Activated CD4-positive, CD25-positive, alpha-beta regulatory T cell treated with anti-CD3 and anti-CD28 coated beads, Interleukin-2, amount 50 U/mL, for 24 hours (primary cell): ENCODE data around the gene GTF2A1L.
"Not testable (repeated sequence)": the region's sequence is repeated elsewhere in the genome, so short reads cannot be mapped to it uniquely, and the experiment has no call there.

Experiments
- ATAC-seq, 2 donors: fragments of 150-1000 bp; cut with Tn5 transposase; one replicate each; pipeline ENCODE4 v1.10.0; 2021; ENCODE audit warnings: mild to moderate bottlenecking in 1 of 2, moderate library complexity in 1 of 2

The GTF2A1L gene

DNA sequence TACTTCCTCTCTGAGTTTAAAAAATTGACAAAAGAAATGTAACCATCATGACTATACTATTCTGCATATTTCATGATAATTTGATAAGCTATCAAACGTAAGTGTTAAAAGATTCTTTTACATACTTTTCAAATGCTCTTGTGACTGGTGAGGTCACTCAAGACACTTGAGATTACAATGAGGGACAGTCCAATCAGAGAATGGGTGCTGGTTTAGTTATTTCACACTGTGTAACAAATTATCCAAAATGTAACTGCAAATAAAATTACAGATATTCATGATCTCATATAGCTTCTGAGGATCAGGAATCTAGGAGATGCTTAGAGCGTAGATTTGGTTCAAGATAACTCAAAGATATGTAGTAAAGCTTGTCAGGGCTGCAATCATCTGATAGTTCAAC, 4.4 kb upstream of the GTF2A1L start:
- ATAC-seq: no peak

DNA sequence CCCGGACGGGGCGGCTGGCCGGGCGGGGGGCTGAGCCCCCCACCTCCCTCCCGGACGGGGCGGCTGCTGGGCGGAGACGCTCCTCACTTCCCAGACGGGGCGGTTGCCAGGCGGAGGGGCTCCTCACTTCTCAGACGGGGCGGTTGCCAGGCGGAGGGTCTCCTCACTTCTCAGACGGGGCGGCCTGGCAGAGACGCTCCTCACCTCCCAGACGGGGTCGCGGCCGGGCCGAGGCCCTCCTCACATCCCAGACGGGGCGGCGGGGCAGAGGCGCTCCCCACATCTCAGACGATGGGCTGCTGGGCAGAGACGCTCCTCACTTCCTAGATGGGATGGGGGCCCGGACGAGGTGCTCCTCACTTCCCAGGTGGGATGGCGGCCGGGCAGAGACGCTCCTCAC, 3.1 kb upstream of the GTF2A1L start:
- ATAC-seq: not testable (repeated sequence)

DNA sequence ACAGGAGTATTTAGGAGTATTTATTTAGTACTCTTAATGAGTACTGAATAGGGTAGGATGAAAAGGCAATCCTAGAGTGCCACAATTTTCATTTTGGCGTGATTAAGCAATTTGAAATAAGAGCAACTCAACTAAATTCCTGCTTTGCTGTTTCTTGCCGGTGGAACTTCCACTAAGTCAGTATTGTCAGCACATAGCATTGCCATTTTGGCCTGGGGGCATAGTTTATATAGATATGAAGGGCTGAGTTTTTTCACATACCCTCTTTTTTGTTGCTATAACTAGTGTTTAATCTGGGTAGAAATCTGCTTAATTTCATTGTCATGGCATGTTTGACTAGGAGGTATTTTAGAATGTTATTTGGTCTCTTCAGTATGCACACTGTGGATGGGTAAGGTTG, 1.9 kb downstream of the GTF2A1L start:
- no peak for ATAC-seq

DNA sequence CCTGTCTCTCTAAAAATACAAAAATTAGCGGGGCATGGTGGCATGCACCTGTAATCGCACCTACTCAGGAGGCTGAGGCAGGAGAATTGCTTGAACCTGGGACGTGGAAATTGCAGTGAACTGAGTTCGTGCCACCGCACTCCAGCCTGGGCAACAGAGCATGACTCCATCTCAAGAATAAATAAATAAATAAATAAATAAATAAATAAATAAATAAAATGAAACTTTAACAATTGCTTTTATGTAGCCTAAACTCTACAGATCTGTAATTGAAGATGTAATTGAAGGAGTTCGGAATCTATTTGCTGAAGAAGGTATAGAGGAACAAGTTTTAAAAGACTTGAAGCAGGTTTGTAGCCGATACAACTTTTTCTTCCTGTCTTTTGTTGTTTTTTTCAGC, 2.9 kb downstream of the GTF2A1L start:
- no peak for ATAC-seq

DNA sequence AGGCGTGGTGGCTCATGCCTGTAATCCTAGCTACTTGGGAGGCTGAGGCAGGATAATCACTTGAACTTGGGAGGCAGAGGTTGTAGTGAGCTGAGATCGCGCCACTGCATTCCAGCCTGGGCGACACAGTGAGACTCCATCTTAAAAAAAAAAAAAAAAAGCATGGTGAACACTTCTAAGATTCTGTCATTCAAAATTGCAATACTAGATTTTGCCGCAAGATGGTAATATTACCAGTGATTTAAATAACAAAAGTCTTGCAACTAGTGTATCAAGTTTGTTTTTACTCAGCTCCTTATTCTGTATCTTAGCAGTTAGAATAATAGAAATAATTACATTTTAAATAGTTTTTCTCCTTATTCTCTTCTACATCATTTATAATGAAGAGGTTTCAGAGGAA, 5.0 kb downstream of the GTF2A1L start:
- ATAC-seq: not testable (repeated sequence)

DNA sequence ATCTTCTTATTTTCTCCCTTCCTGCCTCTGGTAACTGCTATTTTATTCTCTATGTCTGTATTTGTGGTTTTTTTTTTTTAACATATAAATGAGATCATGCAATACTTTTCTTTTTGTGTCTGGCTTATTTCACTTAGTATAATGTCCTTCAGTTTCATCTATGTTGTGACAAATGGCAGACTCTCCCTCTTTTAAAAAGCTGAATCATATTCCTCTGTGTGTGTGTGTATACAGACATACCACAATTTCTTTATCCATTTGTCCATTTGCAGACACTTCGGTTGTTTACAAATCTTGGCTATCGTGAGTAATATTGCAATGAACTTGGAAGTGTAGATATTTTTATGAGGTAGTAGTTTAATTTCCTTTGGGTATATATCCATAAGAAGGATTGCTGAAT, 7.0 kb downstream of the GTF2A1L start:
- ATAC-seq: no peak

DNA sequence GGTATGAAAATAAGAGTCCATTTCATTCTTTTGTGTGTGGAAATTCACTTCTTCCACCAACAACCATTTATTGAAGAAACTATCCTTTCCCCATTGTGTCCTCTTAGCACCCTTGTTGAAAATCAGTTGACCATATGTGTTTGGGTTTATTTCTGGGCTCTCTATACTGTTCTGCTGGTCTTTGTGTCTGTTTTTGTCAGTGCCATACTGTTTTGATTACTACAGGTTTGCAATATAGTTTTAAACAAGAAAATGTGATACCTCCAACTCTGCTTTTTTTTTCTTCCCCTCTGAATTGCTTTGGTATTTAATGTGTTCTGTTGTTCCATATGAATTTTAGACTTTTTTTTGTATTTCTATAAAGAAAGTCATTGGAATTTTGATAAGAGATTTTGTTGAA, 8.4 kb downstream of the GTF2A1L start:
- ATAC-seq: no peak

DNA sequence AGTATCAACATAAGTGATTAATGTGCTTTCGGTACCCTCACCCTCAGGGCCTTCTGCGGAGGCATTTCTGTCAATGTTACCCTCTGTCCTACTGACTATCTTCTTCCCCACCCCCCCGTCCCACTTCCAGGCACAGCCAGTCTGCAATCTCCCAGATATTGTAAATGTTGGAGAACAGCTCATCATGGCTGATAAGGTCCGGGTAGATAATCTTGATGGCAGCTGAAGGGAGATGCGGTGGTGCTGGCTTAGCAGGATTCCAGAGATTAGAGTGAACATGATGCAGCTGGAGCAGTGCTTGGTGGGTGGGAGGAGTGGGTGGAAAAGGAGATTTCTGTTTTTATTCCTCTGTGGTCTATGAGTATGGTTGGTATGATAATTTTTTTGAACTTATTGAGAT, 15.5 kb downstream of the GTF2A1L start:
- ATAC-seq: no peak

DNA sequence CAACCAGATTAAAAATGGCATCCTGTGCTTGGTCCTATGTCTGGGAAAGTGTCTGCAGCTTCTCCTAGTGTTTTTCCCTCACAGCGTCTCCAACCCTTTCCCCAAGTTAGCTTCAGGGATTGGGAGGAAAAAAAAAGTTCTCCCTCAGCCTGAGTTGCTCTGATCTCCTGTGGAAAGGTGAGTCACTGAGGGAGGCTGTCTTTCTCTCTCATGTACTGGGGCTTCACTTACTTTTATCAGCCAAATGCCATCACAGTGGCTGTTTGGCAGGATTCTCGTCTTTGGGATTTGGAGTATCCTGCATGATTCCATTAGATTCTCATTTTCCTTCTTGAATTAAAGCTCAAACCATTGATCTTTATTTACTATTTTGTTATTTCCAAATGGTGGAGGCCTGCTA, 18.1 kb downstream of the GTF2A1L start:
- ATAC-seq: no peak

DNA sequence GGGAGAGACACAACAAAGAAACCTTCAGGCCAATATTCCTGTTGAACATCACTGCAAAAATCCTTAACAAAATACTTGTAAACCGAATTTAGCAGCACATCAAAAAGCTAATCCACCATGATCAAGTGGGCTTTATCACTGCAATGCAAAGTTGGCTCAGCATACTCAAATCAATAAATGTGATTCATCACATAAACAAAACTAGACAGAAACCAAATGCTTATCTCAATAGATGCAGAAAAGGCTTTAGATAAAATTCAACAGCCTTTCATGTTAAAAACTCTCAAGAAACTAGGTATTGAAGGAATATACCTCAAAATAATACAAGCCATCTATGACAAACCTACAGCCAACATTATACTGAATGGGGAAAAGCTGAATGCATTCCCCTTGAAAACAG, 20.6 kb downstream of the GTF2A1L start:
- no peak for ATAC-seq

DNA sequence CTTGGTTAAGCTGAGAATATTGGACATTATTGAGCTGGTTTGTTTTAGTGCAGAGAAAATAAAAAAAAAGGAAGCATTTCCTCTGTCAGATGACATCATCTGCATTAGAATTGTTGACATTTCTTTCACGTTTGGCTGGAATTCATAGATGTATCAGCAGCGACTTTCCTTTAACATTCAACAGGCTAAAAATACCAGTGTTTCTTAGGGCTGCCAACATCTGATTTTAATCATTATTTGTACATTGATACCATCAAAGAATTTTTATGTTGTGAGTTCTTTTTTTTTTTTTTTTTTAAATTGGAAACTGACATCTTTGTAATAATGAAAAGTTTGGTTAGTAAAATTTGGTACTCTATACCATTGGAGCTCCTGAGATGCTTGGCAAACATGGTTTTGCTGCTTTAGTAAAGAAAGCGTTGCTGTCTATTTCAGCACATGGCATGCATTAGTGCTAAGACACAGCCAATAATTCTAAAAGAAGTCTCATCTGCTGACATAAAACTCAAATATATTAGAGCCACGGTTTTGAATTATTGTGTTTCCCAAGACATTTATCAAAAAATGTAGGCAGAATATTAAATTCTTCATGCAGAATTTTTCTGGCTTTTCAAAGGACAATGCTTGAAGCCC, 33.6 kb downstream of the GTF2A1L start:
- ATAC-seq: no peak

DNA sequence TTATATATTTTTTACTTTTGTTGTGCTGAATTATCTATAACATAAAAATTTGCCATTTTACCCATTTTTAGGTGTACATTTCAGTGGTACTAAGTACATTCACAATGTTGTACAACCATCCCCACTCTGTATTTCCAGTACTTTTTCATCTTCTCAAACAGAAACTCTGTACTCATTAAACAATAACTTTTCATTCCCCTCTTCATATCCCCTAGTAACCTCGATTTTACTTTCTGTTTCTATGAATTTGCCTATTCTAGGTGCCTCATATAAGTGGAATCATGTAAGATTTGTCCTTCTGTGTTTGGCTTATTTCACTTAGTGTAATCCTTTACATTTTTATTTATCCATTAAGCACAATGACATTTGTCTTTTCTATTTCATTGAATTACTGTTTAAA, 51.3 kb downstream of the GTF2A1L start:
- ATAC-seq: no peak

DNA sequence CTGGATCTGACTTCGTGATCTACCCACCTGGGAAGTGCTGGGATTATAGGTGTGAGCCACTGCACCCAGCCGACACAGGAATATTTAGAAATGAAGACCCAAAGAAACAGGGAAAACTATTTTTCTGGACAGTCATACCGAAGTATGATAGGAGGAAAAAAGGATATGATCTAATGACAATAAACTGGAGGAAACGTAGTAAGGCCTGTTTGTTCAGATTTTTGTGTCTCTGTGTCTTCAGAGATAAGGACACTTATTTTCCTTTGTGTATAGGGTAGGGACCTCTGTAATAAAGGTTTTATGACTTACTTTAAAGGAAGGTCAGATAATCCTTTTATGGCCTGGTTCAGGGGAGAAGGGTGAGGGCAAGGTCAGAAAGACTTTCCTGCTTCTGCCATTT, 55.9 kb downstream of the GTF2A1L start:
- no peak for ATAC-seq

DNA sequence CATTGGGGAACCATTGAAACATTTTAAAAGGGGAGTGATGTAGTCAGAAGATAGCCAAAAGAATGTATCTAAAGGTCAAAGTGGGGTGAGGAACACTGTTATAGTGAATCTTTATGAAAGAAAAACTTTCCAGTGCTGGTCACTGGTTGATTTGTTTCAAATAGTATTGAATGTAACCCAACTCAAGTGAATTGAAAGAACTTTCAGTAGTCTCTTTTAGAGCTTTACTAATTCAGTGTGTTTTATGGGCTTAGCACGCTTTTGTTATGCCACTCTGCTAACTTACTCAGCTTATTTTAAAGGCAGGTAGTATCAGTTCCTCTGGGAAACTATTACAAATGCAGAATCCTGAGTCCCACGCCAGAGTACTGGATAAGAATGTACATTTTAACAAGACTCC, 57.3 kb downstream of the GTF2A1L start:
- ATAC-seq: no peak

DNA sequence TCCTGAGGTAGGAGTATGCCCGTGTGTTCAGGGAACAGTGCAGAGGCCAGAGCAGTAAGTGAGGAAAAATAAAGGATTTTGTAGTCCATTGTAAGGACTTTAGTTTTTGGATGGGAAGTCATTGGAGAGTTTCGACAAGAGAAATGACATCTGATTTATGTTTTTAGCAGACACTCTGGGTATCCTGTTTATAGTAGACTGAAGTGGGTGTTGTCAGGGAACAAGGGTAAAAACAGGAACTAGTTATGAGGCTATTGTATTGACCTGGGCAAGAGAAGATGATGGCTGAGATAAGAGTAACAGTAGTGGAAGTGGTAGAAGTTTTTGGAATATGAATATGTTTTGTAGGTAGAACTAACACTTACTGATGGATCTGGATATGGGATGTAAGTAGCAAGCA, 59.8 kb downstream of the GTF2A1L start:
- ATAC-seq: no peak

DNA sequence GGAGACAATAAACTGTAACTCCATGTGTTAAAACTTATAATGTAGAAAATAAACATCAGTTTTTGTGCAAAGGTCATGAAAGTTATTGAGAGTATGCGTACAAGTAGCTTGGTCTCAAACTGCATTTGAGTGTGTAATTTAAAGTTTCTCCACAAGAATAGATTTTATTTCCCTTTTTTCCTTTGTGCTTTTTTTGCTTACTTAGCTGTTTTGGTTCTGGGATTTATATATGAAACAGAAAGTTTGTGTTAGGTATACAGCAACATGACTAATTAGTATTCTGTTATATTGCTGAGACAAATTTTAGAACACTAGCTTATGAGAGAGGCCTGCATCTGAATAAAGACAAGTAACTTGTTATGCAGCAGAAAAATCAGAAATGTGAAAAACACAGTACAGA, 67.5 kb downstream of the GTF2A1L start:
- ATAC-seq: no peak

DNA sequence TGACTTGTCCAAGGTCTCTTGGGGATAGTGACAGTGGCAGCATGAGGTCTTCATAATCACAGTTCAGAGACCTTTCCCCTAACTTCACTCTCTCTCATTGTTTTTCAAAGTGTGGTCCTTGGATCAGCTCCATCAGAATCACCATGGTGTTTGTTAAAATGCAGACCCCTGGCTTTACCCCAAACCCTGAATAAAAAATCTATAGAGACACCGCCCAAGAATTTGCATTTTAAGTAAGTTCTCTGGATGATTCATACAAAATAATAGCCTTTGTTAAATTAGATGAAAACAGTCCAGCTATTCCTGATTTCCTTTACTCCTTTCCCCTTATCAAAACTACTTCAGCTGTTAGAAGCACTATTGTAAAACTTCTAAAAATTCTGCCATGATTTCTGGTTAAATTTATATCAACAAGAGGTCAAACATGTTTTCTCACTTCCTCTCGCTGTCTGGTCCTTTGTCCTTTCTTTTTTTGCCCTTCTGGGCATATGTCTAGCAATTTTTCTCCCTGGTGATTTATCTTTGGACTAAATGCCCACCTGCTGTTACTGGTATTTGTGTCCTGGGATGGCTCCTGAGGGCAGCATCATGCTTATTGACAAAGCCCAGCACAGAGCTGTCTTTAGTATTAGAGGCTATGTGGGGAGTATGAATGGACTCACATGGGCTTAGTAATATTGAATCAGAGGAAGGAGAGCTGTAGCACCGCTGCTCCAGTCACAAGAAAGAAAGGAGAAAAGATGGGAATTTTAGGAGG, 74.5 kb downstream of the GTF2A1L start:
- ATAC-seq: no peak

DNA sequence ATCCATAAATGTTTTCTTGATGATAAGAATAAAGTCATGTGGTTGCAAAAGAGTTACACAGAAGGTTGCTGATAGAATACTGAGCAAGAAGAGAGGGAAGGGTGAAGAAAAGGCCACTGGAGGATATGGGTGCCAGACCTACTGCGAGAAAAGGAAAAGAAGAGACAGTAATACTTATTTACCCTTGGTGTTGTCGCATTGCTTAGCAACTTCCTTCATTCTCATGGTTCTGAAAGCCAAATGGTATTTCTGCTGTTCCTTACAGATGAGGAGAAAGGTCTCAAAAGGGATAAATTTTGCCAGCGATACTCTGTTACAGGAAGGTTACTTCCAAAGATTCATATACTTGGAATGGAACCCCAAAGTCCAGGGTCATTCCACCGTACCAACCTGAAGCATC, 75.4 kb downstream of the GTF2A1L start:
- ATAC-seq: no peak

DNA sequence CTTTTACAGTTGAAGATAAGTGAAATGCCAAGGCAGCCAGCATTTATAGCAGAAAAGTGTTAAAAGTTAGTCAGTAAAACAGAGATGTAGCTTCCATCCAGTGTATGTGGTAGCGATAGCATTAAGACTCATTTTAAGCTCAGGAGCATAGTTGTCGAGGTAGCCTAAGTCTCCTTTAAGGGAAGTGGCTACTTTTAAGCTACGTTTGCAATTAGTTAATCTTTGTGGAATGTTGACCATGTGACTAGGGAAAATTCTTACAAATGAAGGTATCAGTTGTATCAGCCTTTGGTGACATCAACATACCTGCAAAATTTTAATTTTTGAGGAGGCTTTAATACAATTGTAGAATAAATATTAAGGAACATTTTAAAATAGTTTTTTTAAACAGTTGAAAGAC, 76.0 kb downstream of the GTF2A1L start:
- ATAC-seq: no peak

DNA sequence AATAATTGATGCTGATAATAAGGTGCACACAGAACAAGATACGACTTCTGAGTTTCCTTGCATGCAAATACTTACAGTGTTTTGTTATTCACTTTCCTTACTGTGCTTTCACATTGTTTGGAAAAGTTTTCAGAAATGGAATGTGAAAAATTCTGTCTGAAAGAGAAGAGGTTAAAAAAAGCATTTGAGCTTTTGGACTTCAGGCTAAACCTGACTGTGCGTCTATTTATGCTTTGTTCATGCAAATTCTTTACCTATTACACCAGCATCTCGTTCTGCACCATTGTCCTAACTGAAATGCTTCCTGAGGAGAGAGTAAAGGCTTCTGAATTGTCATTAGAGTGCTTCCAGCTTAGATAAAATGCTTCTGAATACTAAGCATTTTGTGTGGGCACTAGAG, 76.5 kb downstream of the GTF2A1L start:
- no peak for ATAC-seq

DNA sequence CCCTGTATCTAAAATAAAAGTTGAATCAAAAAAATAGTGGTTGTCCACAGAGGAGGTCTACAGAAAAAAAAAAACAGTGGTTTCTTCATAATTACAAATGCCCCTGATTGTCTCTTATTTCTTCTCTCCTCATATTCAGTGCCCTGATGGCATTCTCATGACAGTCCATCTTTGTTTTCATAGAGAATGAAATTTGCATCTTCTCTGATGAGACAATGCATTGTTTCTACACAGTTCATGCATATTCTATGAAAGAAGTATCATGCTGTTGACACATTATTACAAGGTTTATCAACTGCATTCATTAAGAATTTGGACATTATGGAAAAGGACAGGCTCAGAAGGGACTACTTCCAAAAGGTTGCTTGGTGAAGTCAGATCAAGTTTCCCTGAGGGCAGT, 78.3 kb downstream of the GTF2A1L start:
- no peak for ATAC-seq

DNA sequence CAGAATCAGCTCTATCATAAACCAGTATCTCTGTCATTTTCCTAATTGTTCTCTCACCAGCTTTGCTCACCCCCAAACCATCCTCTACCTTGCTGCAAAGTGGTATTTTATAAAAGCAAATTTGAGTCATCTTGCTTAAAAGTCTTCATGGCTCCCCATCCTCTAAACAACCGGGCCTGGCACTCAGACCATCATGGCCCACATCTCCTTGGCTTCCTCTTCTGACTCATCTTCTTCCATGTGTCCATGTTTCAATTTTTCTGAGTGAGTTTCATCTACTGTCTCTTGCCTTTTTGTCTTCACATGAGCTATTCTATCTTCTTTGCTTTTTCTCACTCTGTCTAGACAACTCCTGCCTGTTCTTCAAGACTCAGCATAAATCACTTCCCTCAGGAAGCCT, 79.2 kb downstream of the GTF2A1L start:
- ATAC-seq: no peak

DNA sequence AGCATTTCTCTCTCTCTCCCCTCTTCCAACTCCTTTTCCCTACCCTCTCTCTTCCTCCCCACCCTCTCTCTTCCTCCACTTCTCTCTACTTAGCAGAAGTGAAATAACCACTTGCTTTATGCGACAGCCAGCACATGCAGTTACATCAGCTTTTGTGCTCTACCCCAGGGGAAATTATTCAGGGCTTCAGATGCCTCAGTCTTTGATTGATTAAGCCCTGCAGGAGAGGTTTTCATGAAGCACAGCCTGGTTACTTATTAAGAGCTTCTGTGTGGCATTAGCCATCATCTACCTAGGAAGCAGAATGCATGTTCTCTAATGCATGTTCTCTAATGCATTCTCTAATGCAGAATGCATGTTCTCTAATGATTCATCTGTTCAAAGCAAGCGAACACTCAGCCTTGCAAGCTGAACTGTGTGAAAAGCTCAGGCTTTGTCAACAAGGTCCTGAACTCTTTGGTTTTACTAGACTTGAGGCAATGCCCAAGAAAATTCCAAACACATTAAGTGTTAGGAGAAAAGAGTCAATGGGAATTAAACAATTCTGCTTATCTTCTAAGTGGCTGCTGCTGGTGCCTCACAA, 81.8 kb downstream of the GTF2A1L start:
- no peak for ATAC-seq

DNA sequence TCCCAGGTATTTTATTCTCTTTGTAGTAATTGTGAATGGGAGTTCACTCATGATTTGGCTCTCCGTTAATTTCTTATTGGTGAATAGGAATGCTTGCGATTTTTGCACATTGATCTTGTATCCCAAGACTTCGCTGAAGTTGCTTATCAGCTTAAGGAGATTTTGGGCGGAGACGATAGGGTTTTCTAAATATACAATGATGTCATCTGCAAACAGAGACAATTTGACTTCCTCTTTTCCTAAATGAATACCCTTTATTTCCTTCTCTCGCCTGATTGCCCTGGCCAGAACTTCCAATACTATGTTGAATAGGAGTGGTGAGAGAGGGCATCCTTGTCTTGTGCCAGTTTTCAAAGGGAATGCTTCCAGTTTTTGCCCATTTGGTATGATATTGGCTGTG, 86.0 kb downstream of the GTF2A1L start:
- not testable (repeated sequence) for ATAC-seq

DNA sequence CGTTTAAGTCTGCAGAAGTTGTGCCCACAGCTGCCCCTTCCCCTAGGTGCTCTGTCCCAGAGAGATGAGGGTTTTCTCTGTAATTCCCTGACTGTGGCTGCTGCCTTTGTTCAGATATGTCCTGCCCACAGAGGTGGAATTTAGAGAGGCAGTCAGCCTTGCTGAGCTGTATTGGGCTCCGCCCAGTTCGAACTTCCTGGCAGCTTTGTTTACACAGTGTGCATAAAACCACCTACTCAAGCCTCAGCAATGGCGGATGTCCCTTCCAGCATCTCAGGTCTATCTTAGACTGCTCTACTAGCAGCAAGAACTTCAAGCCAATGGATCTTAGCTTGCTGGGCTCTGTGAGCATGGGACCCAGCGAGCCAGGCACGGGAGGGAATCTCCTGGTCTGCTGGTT, 89.8 kb downstream of the GTF2A1L start:
- ATAC-seq: no peak
